GM04503 (cell line): Measurements from ENCODE around the gene SND1.
A peak's percentile ranks its signal among the peaks of the same experiment; 100 is the strongest.

ENCODE experiments used
- DNase-seq: peaks from one replicate; pipeline ENCODE4 v3.0.0-alpha.2; 2012; ENCODE audit warnings: low read depth

The SND1 gene

DNA sequence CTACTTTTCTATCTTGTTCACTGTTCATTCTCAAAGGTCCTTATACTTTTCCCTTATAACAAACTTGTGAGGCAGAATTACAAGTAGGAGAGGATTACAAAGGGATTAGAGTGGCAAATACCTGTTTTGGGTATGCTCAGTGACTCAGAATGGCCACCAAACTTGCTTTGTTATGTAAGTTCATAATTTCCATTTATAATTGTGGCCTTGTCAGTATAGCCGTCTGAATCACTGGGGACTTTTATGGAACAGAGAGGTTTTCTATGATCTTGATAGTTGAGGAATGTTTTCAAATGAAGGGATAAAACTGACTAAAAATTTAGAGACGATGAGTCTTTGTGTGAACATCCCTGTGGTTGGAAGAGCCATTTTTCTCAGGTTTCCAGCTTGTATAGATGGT is 116.2 kb downstream of the SND1 start:
- no peak for DNase-seq

GRCh38 chr7:127769137-127769536 is 117.1 kb downstream of the SND1 start:
- DNase-seq: no peak

DNA sequence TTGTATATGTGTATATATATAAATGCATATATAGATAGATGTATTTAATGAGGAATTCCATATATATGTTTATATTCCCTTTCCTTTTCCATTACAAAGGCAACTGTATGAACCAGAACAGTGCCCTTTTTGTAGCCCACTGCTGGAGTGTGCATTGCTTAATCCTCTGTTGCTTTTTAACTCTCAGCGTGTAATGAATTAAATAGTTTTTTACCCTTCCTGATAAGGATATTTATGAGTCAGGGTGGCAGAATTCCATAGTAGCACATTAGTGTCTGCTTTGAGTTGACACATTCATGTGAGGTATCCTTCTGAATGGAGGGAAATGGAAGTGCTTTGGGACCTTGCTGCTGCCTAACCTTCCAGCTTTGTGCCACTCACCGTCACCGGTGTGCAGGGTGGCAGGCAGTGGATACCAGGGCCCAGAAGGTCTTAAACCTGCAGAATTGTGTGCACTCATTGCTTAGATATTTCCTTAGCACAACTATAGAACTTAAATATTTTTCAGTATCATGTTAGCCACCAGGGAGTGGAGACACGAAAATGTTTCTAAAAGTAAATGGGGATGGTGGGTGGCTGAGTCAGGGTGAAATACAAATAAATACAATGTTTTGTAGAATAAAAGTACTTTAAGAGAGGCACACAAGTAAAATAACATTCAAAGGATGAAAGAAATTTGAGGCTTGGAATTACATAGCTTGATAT is 117.9 kb downstream of the SND1 start:
- DNase-seq: no peak

DNA sequence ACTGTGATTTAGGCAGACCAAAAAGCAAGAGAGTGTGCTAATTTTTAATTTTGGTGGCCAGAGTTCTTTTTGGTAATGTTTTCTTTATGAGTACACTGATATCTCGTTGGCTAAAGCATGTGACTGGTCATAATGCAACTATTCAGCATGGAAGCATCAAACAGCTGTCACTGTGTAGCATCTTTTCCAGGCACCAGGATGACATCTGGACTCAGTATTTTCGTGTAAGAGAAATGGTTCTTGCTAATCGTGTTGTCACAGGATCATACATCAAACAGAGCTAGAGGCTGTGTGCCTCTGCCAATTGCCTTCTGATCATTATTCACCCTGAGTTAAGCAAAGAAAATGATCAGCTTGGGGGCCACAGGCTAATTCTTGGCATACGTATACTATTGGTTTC is 118.9 kb downstream of the SND1 start:
- peak; percentile 44 for DNase-seq

DNA sequence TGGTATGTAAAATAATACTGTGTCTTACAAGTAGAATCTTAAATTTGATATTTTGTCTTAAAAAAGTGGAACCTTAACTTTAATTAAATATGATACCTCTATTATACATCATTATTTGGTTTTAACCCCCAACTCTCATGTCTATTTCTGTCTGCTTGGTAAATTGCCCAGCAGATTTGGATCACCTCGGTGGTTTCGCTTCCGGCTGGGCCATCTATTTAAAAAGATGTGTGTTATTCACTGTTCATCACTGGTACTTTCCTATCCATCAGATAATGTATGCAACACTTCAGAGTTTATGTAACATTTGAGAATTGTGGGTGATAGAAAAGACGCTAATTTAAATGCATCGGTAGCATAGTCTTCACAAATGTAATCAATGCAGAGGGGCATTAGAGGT is 119.7 kb downstream of the SND1 start:
- no peak for DNase-seq

DNA sequence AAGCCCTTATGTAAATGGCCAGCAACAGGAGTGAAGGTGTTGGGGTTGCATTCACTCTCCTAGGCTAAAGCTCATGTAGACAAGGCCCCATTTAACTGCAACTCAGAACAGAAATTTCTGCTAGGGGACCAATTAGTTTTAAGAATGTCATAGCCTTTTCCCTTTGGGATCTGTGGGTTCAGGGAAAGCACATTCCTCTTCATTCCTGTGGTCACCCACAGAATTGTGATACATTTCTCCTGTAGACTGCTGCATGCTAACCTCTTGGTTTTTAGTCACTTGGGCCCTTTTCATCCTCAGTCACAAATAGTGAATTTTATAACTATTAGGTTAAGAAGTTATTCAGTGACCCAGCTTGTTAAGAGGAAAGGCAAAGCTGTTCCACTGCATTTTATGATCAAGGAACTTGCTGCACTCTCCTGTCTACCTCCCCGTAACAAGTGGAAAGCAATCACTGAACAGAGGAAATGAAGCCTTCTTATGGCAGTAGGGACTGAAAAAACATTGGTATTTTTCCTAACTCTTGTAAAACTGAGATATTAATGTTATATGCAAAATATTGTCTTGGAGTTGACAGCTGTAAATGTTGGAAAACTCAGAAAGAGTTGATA is 124.9 kb downstream of the SND1 start:
- DNase-seq: peak; percentile 92

- no peak for DNase-seq
Observed at GRCh38 chr7:127780489-127780888, 128.5 kb downstream of the SND1 start.

GRCh38 chr7:127781081-127781480 is 129.1 kb downstream of the SND1 start:
- no peak for DNase-seq

GRCh38 chr7:127782075-127782474 is 130.1 kb downstream of the SND1 start:
- DNase-seq: no peak

GRCh38 chr7:127782654-127783559 is 130.9 kb downstream of the SND1 start:
- no peak for DNase-seq

GRCh38 chr7:127786184-127786583 is 134.2 kb downstream of the SND1 start:
- no peak for DNase-seq

DNA sequence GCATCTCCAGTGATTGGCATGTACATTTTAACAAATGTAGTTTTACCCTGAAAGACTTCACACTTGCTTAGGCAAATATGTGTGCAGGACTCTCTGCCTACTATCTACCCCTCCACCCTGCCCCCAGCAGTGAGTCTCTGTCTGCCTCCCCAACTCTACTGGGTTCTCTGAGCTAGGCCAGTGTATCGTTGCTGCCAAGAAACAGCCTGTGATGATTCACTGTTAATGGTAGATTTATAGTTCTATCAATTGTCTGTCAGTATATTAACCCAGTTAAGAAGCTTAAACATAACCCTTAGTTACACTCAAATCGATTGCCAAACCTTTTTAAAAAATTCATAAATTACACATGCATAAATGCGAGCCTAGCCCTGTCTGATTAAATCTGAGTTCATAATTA is 137.0 kb downstream of the SND1 start:
- DNase-seq: no peak

- DNase-seq: peak; percentile 53
Observed at GRCh38 chr7:127791446-127792189, 139.6 kb downstream of the SND1 start.

DNA sequence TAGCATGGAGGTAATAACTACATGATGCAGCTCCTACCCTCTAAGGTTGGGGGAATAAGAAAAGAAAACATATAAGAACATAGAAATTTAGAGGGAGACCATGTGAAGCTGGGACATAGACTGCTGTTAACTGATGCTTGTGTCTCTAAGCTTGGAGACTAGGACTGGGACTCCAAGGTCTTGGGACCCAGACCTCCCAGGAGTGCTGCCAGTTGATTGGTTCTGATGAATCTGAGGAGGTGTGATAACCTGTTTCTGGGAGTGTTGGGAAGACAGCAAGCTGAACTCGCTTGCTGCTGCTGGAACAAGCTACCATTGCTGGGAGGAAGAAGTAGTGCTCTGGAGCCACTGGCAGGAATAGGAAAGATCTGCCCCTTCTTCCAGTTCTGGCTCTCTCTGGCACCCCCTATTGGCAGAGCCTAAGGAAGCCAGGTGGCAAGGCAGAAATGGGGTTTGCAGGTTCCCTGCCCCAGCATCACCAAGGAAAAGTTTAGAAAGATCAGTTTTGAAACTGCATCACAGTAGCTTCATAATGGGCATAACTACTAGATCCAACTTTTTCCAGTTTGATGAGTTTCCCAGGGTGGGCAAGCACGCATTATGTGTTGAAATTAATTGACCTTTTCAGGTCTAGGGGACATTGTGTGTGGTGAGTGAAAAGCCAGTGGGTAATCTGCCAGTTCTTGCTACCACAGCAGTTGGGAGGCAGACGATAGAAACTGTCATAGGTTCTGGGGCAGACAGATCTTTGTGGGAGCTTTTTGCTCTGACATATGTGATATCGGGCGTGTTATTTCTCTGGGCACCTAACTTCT is 140.7 kb downstream of the SND1 start:
- no peak for DNase-seq

DNA sequence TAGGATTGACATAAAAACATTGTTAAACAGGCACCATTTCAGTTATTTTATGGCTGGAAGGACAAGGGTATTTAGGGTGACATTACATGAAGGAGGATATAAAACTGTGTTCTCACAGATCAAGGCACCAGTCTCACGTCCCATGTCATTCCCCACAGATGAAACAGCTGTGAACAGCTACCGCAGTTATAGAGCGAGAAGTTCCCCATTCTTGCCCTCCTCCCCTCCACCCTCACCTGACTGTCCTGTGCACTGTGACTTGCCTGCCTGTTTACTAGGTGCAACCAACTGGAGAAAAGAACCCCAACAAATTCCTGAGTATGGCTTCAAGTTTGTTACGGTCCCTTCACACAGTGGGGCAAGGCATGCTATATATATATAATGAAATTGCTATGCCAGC is 141.6 kb downstream of the SND1 start:
- DNase-seq: no peak

GRCh38 chr7:127794136-127794535 is 142.1 kb downstream of the SND1 start:
- no peak for DNase-seq

GRCh38 chr7:127794551-127794950 is 142.6 kb downstream of the SND1 start:
- DNase-seq: no peak

GRCh38 chr7:127798023-127798422 is 146.0 kb downstream of the SND1 start:
- no peak for DNase-seq

- no peak for DNase-seq
Observed at GRCh38 chr7:127798769-127799372, 146.9 kb downstream of the SND1 start.

GRCh38 chr7:127799535-127800305 is 147.7 kb downstream of the SND1 start:
- DNase-seq: no peak
